Thoracic aorta (tissue), 2 donors: ENCODE results near the gene CLCN2. TPM values are rescaled to one million over a fixed set of nuclear protein-coding genes. Genes with fewer than 3 reads are reported as not detected.

Experiments used
- ATAC-seq: fragments of 150-250 bp; one replicate; pipeline ENCODE4 v1.8.0; 2017; ENCODE audit warnings: low read depth; ENCODE audit not compliant: insufficient number of reproducible peaks, low FRiP score
- DNase-seq: peaks from one replicate; pipeline ENCODE4 v3.0.0-alpha.2; 2020; ENCODE audit warnings: low spot score
- H3K27ac ChIP-seq, 2 donors: fragments of 200-600 bp; sonication (generic); 1 replicate in 1 of 2; 2 replicates in 1 of 2; pipeline ENCODE4 v1.5.1; 2016; ENCODE audit warnings: mild to moderate bottlenecking in 2 of 2, moderate library complexity in 2 of 2
- H3K27me3 ChIP-seq: fragments of 200-600 bp; sonication (generic); replicated peaks from 2 replicates; pipeline ENCODE4 v1.6.0; 2016; ENCODE audit warnings: mild to moderate bottlenecking; ENCODE audit not compliant: insufficient read depth
- H3K36me3 ChIP-seq: fragments of 200-600 bp; sonication (generic); one replicate; pipeline ENCODE4 v1.5.1; 2016
- H3K4me1 ChIP-seq, 2 donors: fragments of 200-600 bp; sonication (generic); 1 replicate in 1 of 2; 2 replicates in 1 of 2; pipeline versions ENCODE4 v1.5.1 to v1.6.0; 2016; ENCODE audit warnings: low read depth in 2 of 2, mild to moderate bottlenecking in 1 of 2; ENCODE audit not compliant: control insufficient read depth in 1 of 2
- H3K4me3 ChIP-seq: fragments of 200-600 bp; sonication (generic); 2 replicates; pipeline ENCODE4 v1.5.1; 2016; ENCODE audit warnings: mild to moderate bottlenecking
- H3K9me3 ChIP-seq: fragments of 200-600 bp; sonication (generic); 2 replicates; pipeline ENCODE4 v1.5.1; 2016
- total RNA-seq, 2 donors: library from RNA; depleted of rRNA; stranded (reverse); fragments of >200 nt; gene quantifications; one replicate each; pipeline versions ENCODE4 v1.1.0 to v1.2.3, GENCODE V29; 2016
- TF ChIP-seq, protein P1 (sequence below): fragments of 200-600 bp; sonication (generic); IDR thresholded peaks from one replicate; pipeline ENCODE4 v1.5.1; 2019; ENCODE audit warnings: antibody characterized with exemption

The CLCN2 gene
- total RNA-seq, 2 donors from 2014 or later = 4.3 to 8.0 TPM

DNA sequence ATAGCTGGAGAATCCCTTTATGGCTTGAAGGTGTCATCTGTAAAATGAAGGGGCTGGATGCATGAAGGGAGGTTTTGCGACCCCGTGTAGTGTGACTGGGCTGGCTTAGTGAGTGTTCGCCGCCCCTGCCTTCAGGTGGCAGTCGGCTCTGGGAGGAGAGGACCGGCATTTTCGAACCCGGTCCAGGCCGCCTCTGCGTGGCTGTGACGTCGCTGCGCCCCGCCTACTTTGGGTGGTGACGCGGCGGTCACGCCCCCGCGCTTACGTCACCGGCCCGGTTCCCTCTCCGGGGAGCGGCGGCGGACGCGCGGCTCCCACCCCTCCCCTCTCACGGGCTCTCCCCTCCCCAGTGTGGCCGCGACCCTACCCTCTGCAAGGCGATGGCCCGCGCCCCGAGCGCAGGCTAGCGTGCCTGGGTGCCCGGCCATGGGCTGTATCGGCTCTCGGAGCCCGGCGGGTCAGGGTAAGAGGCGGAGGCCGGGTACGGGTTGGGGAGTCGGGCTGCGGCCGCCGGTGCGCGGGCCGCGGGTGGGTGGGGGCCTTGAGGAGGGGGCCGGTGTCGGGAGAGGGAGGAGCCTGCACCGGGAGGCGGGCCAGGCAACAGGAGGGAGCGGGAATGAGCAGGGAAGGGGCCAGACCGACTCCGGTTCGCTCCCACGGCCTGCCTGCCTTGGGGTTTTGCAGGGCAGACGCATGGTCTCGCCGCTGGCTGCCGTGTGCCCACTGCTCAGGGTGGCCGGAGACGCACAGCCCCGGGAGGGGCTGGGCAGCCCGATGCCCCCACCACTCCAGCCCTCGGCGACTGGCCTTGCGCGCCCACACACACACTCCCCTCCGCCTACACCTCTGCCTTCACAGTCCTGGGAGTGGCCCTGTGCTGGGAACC, 25.5 kb downstream of the CLCN2 start:
- Histone ChIP-seq H3K36me3 (peaks cover 30% of the 10 kb centered on the region), H3K27me3 (no peaks in the 10 kb centered on the region), H3K27ac (peak overlapping the region; percentile 92 to 94), H3K4me1 (peaks cover 16 to 43% of the 10 kb centered on the region in 2 donors), H3K9me3 (no peaks in the 10 kb centered on the region), H3K4me3 (peak overlapping the region; percentile 93)
- peak; percentile 38 for DNase-seq
- TF ChIP-seq, protein P1, sequence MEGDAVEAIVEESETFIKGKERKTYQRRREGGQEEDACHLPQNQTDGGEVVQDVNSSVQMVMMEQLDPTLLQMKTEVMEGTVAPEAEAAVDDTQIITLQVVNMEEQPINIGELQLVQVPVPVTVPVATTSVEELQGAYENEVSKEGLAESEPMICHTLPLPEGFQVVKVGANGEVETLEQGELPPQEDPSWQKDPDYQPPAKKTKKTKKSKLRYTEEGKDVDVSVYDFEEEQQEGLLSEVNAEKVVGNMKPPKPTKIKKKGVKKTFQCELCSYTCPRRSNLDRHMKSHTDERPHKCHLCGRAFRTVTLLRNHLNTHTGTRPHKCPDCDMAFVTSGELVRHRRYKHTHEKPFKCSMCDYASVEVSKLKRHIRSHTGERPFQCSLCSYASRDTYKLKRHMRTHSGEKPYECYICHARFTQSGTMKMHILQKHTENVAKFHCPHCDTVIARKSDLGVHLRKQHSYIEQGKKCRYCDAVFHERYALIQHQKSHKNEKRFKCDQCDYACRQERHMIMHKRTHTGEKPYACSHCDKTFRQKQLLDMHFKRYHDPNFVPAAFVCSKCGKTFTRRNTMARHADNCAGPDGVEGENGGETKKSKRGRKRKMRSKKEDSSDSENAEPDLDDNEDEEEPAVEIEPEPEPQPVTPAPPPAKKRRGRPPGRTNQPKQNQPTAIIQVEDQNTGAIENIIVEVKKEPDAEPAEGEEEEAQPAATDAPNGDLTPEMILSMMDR = no peak
- no peak for ATAC-seq

DNA sequence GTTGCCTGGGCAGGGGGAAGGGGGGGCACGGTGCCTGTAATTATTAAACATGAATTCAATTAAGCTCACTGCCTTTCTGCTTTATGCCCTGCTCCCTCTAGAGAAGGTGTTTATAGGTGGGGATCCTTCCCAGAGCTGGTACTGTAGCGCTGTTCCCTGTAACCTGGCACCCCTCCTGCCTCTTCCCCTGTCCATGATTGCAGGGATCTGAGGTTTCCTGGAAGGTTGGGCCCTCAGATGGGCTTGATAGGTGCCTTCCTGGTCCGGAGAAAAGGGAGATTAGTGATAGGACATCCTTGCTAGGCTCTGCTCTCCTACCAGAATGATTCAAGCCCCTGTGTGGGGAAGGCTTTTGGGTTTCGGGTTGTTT, 26.1 kb downstream of the CLCN2 start:
- ATAC-seq = no peak
- TF ChIP-seq, protein P1 = no peak
- Histone ChIP-seq H3K36me3 (peaks cover 34% of the 10 kb centered on the region), H3K4me3 (peak overlapping the region; percentile 93), H3K4me1 (peaks cover 16 to 43% of the 10 kb centered on the region in 2 donors), H3K27me3 (no peaks in the 10 kb centered on the region), H3K9me3 (no peaks in the 10 kb centered on the region), H3K27ac (peak overlapping the region; percentile 92 to 94)
- DNase-seq = no peak

DNA sequence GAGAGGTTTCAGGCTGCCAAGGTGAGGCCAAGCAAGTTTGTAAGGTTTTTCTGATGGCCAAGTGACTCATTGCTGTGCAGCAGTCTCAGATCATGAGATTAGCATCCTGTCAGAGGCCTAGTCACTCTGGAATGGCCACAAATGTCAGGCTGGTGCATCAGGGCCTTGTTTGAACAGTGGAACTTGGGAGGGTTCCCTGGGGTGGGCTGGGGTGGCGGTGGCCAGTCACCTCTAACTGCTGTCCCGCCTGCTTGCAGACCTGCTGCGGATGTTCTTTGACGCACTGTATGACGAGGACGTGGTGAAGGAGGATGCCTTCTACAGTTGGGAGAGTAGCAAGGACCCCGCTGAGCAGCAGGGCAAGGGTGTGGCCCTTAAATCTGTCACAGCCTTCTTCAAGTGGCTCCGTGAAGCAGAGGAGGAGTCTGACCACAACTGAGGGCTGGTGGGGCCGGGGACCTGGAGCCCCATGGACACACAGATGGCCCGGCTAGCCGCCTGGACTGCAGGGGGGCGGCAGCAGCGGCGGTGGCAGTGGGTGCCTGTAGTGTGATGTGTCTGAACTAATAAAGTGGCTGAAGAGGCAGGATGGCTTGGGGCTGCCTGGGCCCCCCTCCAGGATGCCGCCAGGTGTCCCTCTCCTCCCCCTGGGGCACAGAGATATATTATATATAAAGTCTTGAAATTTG, 26.8 kb downstream of the CLCN2 start:
- ATAC-seq = no peak
- Histone ChIP-seq H3K36me3 (peaks cover 40% of the 10 kb centered on the region), H3K4me3 (no peak overlapping the region), H3K27ac (peak overlapping the region; percentile 92 to 94), H3K4me1 (peaks cover 15 to 37% of the 10 kb centered on the region in 2 donors), H3K9me3 (no peaks in the 10 kb centered on the region), H3K27me3 (no peaks in the 10 kb centered on the region)
- no peak for DNase-seq
- TF ChIP-seq, protein P1 = no peak

DNA sequence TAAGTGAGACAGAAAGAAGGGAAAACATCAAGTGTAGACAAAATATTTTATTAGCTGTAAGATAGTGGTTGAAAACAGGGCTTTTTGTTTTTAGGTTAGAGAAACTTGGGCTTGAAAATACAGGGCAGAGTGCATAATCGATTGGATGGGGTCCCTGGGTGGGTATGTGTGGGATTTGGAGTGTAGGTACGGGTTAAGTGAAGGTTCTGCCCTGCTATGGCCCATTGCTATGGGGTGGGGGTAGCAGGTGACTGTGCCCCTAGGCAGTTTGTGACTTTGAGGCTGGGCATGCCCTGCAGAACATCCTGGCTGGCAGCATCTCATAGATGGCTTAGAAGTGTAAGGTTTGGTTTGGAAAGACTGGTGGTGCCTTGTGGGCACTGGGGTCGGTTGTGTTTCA, 27.7 kb downstream of the CLCN2 start:
- ATAC-seq = no peak
- no peaks in the 10 kb centered on the region for H3K9me3 ChIP-seq
- H3K4me1 ChIP-seq = peaks cover 11 to 28% of the 10 kb centered on the region in 2 donors
- peak overlapping the region; percentile 3 to 94 for H3K27ac ChIP-seq
- TF ChIP-seq, protein P1 = no peak
- H3K27me3 ChIP-seq = no peaks in the 10 kb centered on the region
- H3K36me3 ChIP-seq = peaks cover 50% of the 10 kb centered on the region
- DNase-seq = no peak
- H3K4me3 ChIP-seq = no peak overlapping the region

DNA sequence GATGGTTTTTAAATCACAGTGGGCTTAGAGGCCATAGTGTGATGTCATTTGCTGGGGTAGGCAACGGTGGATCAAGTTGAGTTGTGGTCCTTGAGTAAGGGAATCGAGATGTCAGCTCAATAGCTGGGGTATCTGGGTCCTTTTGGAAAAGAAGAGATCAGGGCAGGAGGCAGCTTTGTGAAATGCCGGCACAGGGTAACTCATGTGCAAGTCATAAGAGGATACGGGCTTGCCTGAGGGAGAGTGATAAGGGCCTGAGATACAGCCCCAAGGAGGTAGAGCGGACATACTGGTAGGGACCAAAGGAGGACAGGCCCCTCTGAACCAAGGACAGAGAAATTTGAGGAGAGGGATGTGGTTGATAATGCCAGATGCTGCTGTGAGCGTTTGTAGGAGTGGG, 28.2 kb downstream of the CLCN2 start:
- H3K36me3 ChIP-seq = peaks cover 55% of the 10 kb centered on the region
- ATAC-seq = no peak
- TF ChIP-seq, protein P1 = no peak
- no peaks in the 10 kb centered on the region for H3K9me3 ChIP-seq
- no peak for DNase-seq
- H3K27me3 ChIP-seq = no peaks in the 10 kb centered on the region
- H3K27ac ChIP-seq = peak overlapping the region; percentile 3 to 64
- peaks cover 9 to 25% of the 10 kb centered on the region in 2 donors for H3K4me1 ChIP-seq
- H3K4me3 ChIP-seq = no peak overlapping the region
